Measurements from ENCODE around the gene GIPC1.

GIPC1 gene

DNA sequence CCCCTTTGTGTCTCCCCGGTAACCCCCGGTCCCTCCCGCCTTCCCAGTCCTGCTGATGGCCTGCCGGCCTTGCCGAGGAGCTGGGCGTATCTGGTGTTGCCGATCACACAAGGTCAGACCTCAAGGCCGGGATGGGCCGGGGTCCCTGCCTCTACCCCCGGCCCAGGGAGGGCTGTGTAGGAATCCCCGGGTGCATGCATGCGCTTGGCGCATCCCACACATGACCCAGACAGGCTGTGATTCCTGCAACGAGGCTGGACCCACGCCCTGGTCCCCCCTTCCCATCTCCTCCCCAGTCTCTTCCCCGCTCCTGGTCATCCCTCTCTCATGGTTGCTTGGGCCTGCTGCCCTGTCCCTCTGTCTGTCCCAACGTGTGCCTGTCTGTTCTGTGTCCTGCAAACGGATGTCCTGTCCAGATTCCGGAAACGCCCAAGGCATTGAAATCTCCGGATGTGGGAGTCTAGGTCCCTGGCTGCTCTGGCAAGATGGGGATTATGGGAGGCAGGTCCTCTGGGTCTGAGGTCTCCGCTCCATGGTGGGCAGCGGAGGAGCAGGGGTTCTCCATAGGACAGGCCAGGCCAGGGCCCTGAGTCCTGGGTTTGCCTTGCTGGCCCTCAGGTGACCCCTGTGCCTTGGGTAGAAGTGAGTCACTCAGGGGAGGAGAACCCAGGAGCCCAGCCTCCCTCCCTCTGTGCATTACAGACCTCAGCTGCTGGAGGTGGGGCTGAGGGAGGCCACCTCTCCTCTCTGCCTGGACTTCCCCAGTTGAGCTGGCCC lies 61.2 kb downstream of the GIPC1 start:
- ChIA-PET CTCF (interaction anchor here (1.6 kb wide), 1 partner anchor 20 kb away, joined by 3 read pairs; no protein-coding TSS in a partner anchor), POLR2A (no interaction called here)
- TF ChIP-seq, protein P1, sequence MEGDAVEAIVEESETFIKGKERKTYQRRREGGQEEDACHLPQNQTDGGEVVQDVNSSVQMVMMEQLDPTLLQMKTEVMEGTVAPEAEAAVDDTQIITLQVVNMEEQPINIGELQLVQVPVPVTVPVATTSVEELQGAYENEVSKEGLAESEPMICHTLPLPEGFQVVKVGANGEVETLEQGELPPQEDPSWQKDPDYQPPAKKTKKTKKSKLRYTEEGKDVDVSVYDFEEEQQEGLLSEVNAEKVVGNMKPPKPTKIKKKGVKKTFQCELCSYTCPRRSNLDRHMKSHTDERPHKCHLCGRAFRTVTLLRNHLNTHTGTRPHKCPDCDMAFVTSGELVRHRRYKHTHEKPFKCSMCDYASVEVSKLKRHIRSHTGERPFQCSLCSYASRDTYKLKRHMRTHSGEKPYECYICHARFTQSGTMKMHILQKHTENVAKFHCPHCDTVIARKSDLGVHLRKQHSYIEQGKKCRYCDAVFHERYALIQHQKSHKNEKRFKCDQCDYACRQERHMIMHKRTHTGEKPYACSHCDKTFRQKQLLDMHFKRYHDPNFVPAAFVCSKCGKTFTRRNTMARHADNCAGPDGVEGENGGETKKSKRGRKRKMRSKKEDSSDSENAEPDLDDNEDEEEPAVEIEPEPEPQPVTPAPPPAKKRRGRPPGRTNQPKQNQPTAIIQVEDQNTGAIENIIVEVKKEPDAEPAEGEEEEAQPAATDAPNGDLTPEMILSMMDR (IDR thresholded peaks at IDR 0.05; ENCODE audit: control extremely low read depth, extremely low read depth, low read depth, missing control alignments): no peak
- no peak for DNase-seq (ENCODE audit: extremely low spot score)

DNA sequence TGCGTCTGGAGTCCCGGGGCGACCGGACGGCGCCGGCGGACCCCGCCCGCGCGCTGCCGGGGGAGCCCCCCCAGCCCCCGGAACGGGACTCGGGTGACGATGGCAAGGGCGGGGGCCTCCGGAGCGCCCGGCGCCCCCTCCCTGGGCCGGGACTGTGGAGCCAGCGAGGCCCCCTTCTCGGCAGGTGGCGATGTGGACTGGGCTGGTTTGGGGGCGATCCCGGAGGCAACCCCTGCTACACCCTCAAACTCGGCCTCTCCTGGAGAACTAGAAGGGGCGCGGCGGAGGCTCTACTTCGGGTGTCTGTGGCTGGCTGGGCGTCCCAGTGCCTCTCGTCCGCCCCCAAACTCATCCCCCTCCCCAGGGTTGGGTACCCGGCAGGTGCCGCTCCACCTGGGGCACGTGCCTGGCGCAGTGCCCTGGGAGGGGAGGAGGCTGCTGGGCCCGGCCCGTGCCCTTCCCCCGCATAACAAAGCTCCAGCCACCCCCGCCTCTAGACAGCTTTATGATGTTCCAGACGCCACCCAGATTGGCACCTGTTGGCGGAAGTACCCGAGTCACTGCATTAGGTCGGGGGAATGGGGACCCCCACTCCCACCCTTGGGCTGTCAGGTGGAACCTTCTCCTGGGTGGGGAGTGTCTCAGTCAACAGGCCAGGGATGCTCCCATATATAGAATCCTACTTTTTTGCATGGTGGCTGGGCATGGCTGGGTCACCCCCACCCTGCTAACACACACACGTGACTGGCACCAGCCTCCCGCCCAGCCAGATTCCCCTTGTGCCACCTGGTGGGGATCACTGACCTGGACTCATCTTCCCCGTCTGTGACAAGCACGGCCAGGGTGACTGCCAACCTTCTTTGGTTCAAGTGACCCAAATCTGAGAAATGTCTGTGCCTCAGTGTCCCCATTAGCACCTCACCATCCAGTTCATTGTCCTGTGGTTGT lies 62.1 kb downstream of the GIPC1 start:
- ChIA-PET POLR2A (no interaction called here), CTCF (interaction anchor here (1.0 to 1.6 kb wide), 2 partner anchors 19 to 47 kb away, joined by 3 to 4 read pairs; no protein-coding TSS in a partner anchor)
- TF ChIP-seq, protein P1 (IDR thresholded peaks at IDR 0.05; ENCODE audit: control extremely low read depth, extremely low read depth, low read depth, missing control alignments): no peak
- DNase-seq (ENCODE audit: extremely low spot score): no peak

DNA sequence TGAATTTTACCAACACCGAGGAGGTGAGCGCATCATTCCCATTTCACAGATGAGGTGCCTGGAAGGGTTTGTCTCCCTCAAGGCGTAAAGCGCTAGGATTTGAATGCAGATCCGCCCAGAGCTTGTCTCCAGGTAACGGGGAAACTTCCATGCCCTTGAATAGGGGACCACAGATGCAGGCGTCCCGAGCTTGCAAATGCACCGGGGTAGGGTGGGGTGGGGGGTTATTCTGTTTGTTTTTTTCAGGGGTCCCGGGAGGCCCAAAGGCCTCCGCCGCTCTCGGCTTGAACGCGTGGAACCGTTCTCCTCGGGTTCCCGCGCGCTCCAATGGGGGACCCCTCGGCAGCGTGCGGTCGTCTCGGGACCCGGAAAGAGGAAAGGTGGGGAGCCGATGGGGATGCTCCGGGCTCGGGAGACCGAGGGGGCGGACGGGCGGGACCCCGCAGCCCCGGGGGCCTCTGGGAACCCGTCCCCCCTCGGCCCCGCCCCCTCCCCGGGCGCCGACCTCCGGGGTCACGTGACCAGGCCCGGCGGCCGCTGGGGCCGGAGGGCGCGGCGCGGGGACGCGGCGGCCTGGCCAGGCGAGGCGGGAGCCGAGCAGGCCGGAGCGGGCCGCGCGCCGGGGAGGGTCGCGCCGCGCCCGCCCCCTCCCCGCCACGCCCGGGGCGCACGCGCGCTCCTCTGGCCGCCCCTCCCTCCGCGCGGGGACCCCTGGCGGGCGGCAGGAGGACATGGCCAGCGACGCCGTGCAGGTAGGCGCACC lies 63.0 kb downstream of the GIPC1 start, which contains the start of gene PKN1:
TSS of gene PKN1 (plus strand) at position 516 of the 763 bp plus-strand sequence. CDS start at position 732, 216 bp downstream.
- POLR2A ChIA-PET: interaction anchor here (0.7 to 0.9 kb wide), 2 partner anchors 15 to 85 kb away, joined by 5 to 6 read pairs; no protein-coding TSS in a partner anchor
- DNase-seq (ENCODE audit: extremely low spot score): peak; percentile 90
- TF ChIP-seq, protein P1 (IDR thresholded peaks at IDR 0.05; ENCODE audit: control extremely low read depth, extremely low read depth, low read depth, missing control alignments): no peak
- CTCF ChIA-PET: interaction anchor here (0.7 to 3.4 kb wide), 22 partner anchors 9 to 296 kb away, joined by 3 to 18 read pairs (median 5); partner anchors contain the start of gene ASF1B

DNA sequence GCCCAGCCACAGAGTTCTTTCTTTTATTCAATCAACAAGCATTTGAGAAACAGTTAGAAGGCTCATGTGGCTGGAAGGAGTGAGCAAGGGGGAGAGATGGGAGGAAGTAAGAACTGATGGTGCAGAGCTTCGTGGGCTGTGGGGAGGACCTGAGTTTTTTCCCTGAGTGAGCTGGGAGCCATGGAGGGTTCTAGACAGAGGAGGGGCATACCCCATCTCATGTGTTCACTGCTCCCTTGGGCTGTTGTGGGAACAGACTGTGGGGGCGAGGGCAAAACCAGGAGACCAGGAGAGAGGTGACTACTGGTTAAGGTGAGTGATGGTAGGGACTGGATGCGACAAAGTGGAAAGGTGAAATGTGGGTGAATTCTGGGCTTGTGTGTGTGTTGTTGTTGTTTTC lies 65.2 kb downstream of the GIPC1 start:
- ChIA-PET POLR2A (no interaction called here), CTCF (interaction anchor here (0.9 to 3.4 kb wide), 9 partner anchors 11 to 294 kb away, joined by 3 to 18 read pairs (median 5); partner anchors contain the start of genes ASF1B and DDX39A)
- TF ChIP-seq, protein P1 (IDR thresholded peaks at IDR 0.05; ENCODE audit: control extremely low read depth, extremely low read depth, low read depth, missing control alignments): no peak
- no peak for DNase-seq (ENCODE audit: extremely low spot score)

DNA sequence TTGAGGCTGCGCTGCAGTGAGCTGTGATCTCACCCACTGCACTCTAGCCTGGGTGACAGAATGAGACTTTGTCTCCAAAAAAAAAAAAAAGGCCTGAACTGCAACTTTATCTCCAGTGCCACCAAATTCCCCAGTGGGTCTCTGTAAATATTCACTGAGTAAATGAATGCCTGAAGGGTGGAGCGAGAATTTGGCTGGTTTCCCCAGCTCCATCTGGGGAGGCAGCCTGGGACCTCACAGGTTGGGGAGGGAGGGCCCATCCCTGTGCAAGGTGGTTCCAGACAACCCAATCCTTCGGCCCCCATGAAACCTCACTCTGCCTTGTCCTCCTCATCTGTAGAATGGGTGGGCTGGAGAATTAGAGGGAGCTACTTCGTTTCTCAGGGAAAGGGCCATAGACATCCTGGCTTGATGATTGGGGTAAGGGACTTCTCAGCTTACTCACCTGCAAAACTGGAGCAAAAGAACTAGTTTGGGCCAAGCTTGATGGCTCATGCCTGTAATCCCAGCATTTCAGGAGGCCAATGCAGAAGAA lies 67.0 kb downstream of the GIPC1 start:
- POLR2A ChIA-PET: interaction anchor here (0.6 to 0.7 kb wide), 2 partner anchors 542 to 589 kb away, joined by 3 read pairs; no protein-coding TSS in a partner anchor
- TF ChIP-seq, protein P1 (IDR thresholded peaks at IDR 0.05; ENCODE audit: control extremely low read depth, extremely low read depth, low read depth, missing control alignments): no peak
- CTCF ChIA-PET: interaction anchor here (0.7 to 2.2 kb wide), 5 partner anchors 9 to 51 kb away, joined by 3 to 8 read pairs (median 5); partner anchors contain the start of gene DDX39A
- no peak for DNase-seq (ENCODE audit: extremely low spot score)
